KG1 (cell line): Measurements from ENCODE around the gene ARHGEF28.
A peak's percentile ranks its signal among the peaks of the same experiment; 100 is the strongest.

Experiments
- DNase-seq: peaks from one replicate; lab custom pipeline; 2025; lab: John Stamatoyannopoulos, UW

ARHGEF28 gene

GRCh38 chr5:73861313-73861988 is 235.5 kb downstream of the ARHGEF28 start:
- no peak for DNase-seq

- no peak for DNase-seq
These were observed 236.8 kb downstream of the ARHGEF28 start for GRCh38 chr5:73862796-73863195.

GRCh38 chr5:73863876-73864275 is 237.9 kb downstream of the ARHGEF28 start:
- no peak for DNase-seq

- no peak for DNase-seq
These were observed 239.3 kb downstream of the ARHGEF28 start for GRCh38 chr5:73865315-73865714.

GRCh38 chr5:73867345-73868335 is 241.6 kb downstream of the ARHGEF28 start:
- no peak for DNase-seq

GRCh38 chr5:73883646-73884045 is 257.6 kb downstream of the ARHGEF28 start:
- DNase-seq, result no peak

GRCh38 chr5:73887688-73888087 is 261.7 kb downstream of the ARHGEF28 start:
- DNase-seq, result no peak

- no peak for DNase-seq
These were observed 264.6 kb downstream of the ARHGEF28 start for GRCh38 chr5:73890569-73890968.

- DNase-seq, result no peak
These were observed 266.2 kb downstream of the ARHGEF28 start for GRCh38 chr5:73892218-73892617.

- no peak for DNase-seq
These were observed 266.8 kb downstream of the ARHGEF28 start for GRCh38 chr5:73892806-73893205.

GRCh38 chr5:73893813-73894212 is 267.8 kb downstream of the ARHGEF28 start:
- DNase-seq, result no peak

- DNase-seq, result no peak
These were observed 268.9 kb downstream of the ARHGEF28 start for GRCh38 chr5:73894860-73895259.

- no peak for DNase-seq
These were observed 269.5 kb downstream of the ARHGEF28 start for GRCh38 chr5:73895471-73895870.

GRCh38 chr5:73896097-73896496 is 270.1 kb downstream of the ARHGEF28 start:
- DNase-seq, result no peak

GRCh38 chr5:73896668-73897067 is 270.7 kb downstream of the ARHGEF28 start:
- no peak for DNase-seq

GRCh38 chr5:73897893-73898292 is 271.9 kb downstream of the ARHGEF28 start:
- DNase-seq, result no peak

- DNase-seq, result no peak
These were observed 273.1 kb downstream of the ARHGEF28 start for GRCh38 chr5:73899055-73899454.

- DNase-seq, result no peak
These were observed 273.9 kb downstream of the ARHGEF28 start for GRCh38 chr5:73899916-73900315.

- no peak for DNase-seq
These were observed 274.6 kb downstream of the ARHGEF28 start for GRCh38 chr5:73900566-73900965.

GRCh38 chr5:73901043-73901442 is 275.0 kb downstream of the ARHGEF28 start:
- no peak for DNase-seq

GRCh38 chr5:73901455-73901854 is 275.5 kb downstream of the ARHGEF28 start:
- DNase-seq, result no peak

- DNase-seq, result peak; percentile 40
These were observed 276.5 kb downstream of the ARHGEF28 start for GRCh38 chr5:73902327-73903051.
